Activated CD4-positive, alpha-beta T cell treated with anti-CD3 and anti-CD28 coated beads for 36 hours (primary cell): ENCODE data around the gene SIRPB2. TPM values are rescaled to one million over a fixed set of nuclear protein-coding genes. Genes with fewer than 3 reads are reported as not detected.
A peak's percentile ranks its signal among the peaks of the same experiment; 100 is the strongest.

ENCODE experiments used
- ATAC-seq: fragments of 200-7000 bp; cut with Tn5 transposase; one replicate; pipeline ENCODE4 v1.10.0; 2021; ENCODE audit warnings: mild to moderate bottlenecking, moderate library complexity
- CTCF ChIA-PET: fragments of 350-600 bp; sonication (Branson Sonifier 250); formaldehyde crosslinking; loops from one replicate; lab custom pipeline; 2021; ENCODE audit warnings: antibody characterized with exemption; lab: Charles Lee
- POLR2A ChIA-PET: fragments of 350-600 bp; sonication (Branson Sonifier 250); formaldehyde crosslinking; loops from one replicate; lab custom pipeline; 2021; ENCODE audit warnings: antibody characterized with exemption, inconsistent platforms; lab: Charles Lee
- DNase-seq: peaks from one replicate; pipeline ENCODE4 v3.0.0-alpha.2; 2020
- H3K27ac Mint-ChIP-seq: one replicate; pipeline ENCODE4 v1.8.0; 2021; ENCODE audit warnings: mixed read lengths
- H3K27me3 Mint-ChIP-seq: one replicate; pipeline ENCODE4 v1.8.0; 2021; ENCODE audit warnings: mixed read lengths
- H3K36me3 Mint-ChIP-seq: one replicate; pipeline ENCODE4 v1.8.0; 2021; ENCODE audit warnings: low read depth, mixed read lengths
- H3K4me1 Mint-ChIP-seq: one replicate; pipeline ENCODE4 v1.8.0; 2021; ENCODE audit warnings: mixed read lengths
- H3K4me3 Mint-ChIP-seq: one replicate; pipeline ENCODE4 v1.8.0; 2021; ENCODE audit warnings: mild to moderate bottlenecking, moderate library complexity, mixed read lengths
- H3K9me3 Mint-ChIP-seq: one replicate; pipeline ENCODE4 v1.8.0; 2021; ENCODE audit warnings: low read depth, mixed read lengths
- intact Hi-C, 2 experiments: fragments of 100-400 bp; cut with DNase I in 1 of 2; cut with micrococcal nuclease in 1 of 2; formaldehyde crosslinking; loops; one replicate each; pipeline versions ENCODE4 v1.14.2 to v1.15.1; 2022 to 2024; cut with DNase I, micrococcal nuclease
- total RNA-seq, 2 experiments: library from RNA; stranded (reverse); gene quantifications; one replicate each; pipeline ENCODE4 v1.2.3, GENCODE V29; 2021

The SIRPB2 gene
- total RNA-seq, 2 experiments from 2014 or later: not detected

- intact Hi-C loops: no loop called here
- DNase-seq: no peak
- H3K27ac Mint-ChIP-seq: no peak overlapping the region
- H3K9me3 Mint-ChIP-seq: peaks cover 4% of the 10 kb centered on the region
- no peaks in the 10 kb centered on the region for H3K36me3 Mint-ChIP-seq
- ATAC-seq: no peak
- CTCF ChIA-PET: interaction anchor here (1.0 to 2.5 kb wide), 3 partner anchors 18 to 250 kb away, joined by 3 to 6 read pairs (median 5); no protein-coding TSS in a partner anchor
- peaks cover 2% of the 10 kb centered on the region for H3K27me3 Mint-ChIP-seq
- POLR2A ChIA-PET: no interaction called here
- no peak overlapping the region for H3K4me3 Mint-ChIP-seq
- peaks cover 3% of the 10 kb centered on the region for H3K4me1 Mint-ChIP-seq
These were observed 35.7 kb upstream of the SIRPB2 start for GRCh38 chr20:1526896-1527295.

- intact Hi-C loops: no loop called here
These were observed 35.1 kb upstream of the SIRPB2 start for GRCh38 chr20:1526310-1526709.

GRCh38 chr20:1524004-1524403, 32.8 kb upstream of the SIRPB2 start:
- Mint-ChIP-seq H3K36me3 (no peaks in the 10 kb centered on the region), H3K9me3 (peaks cover 4% of the 10 kb centered on the region), H3K4me3 (no peak overlapping the region), H3K4me1 (peaks cover 3% of the 10 kb centered on the region), H3K27me3 (peaks cover 2% of the 10 kb centered on the region), H3K27ac (no peak overlapping the region)
- ATAC-seq (no peak), DNase-seq (no peak)
- ChIA-PET POLR2A (no interaction called here), CTCF (no interaction called here)
- intact Hi-C loops: no loop called here

More at GRCh38 chr20:1526310-1526709, 35.1 kb upstream of the SIRPB2 start:
- CTCF ChIA-PET: interaction anchor here (1.0 to 2.5 kb wide), 3 partner anchors 17 to 250 kb away, joined by 3 to 6 read pairs (median 5); no protein-coding TSS in a partner anchor
- Mint-ChIP-seq H3K27ac (no peak overlapping the region), H3K9me3 (peaks cover 4% of the 10 kb centered on the region), H3K4me3 (no peak overlapping the region), H3K4me1 (peaks cover 3% of the 10 kb centered on the region), H3K36me3 (no peaks in the 10 kb centered on the region), H3K27me3 (peaks cover 2% of the 10 kb centered on the region)
- no peak for DNase-seq
- ATAC-seq: no peak
- POLR2A ChIA-PET: no interaction called here

- ChIA-PET CTCF (interaction anchor here (0.9 to 1.7 kb wide), 2 partner anchors 260 to 276 kb away, joined by 3 to 8 read pairs; no protein-coding TSS in a partner anchor), POLR2A (no interaction called here)
- Mint-ChIP-seq H3K27me3 (peaks cover 1% of the 10 kb centered on the region), H3K27ac (no peak overlapping the region), H3K4me1 (no peaks in the 10 kb centered on the region), H3K4me3 (no peak overlapping the region), H3K9me3 (peaks cover 10% of the 10 kb centered on the region), H3K36me3 (no peaks in the 10 kb centered on the region)
- DNase-seq: no peak
- no peak for ATAC-seq
- intact Hi-C loops: no loop called here
These were observed 25.8 kb upstream of the SIRPB2 start for GRCh38 chr20:1517010-1517409.

GRCh38 chr20:1513801-1514200, 22.6 kb upstream of the SIRPB2 start:
- ATAC-seq: no peak
- Mint-ChIP-seq H3K9me3 (peaks cover 10% of the 10 kb centered on the region), H3K4me3 (no peak overlapping the region), H3K4me1 (no peaks in the 10 kb centered on the region), H3K36me3 (no peaks in the 10 kb centered on the region), H3K27me3 (peaks cover 5% of the 10 kb centered on the region), H3K27ac (no peak overlapping the region)
- ChIA-PET POLR2A (no interaction called here), CTCF (no interaction called here)
- intact Hi-C loops: no loop called here
- DNase-seq: no peak

- intact Hi-C loops: loop anchor here (1.0 kb wide), 2 partner anchors 225 to 268 kb away; no protein-coding TSS in a partner anchor
- Mint-ChIP-seq H3K4me1 (no peaks in the 10 kb centered on the region), H3K9me3 (peaks cover 10% of the 10 kb centered on the region), H3K27ac (no peak overlapping the region), H3K27me3 (peaks cover 8% of the 10 kb centered on the region), H3K36me3 (no peaks in the 10 kb centered on the region), H3K4me3 (no peak overlapping the region)
- ChIA-PET POLR2A (no interaction called here), CTCF (interaction anchor here (0.8 to 3.2 kb wide), 11 partner anchors 13 to 268 kb away, joined by 3 to 24 read pairs (median 5); no protein-coding TSS in a partner anchor)
- peak; percentile 93 for ATAC-seq
- DNase-seq: peak; percentile 52
These were observed 18.0 kb upstream of the SIRPB2 start for GRCh38 chr20:1509237-1509636.

GRCh38 chr20:1508574-1508973, 17.4 kb upstream of the SIRPB2 start:
- peaks cover 6% of the 10 kb centered on the region for H3K27me3 Mint-ChIP-seq
- DNase-seq: no peak
- no peak overlapping the region for H3K4me3 Mint-ChIP-seq
- POLR2A ChIA-PET: no interaction called here
- peaks cover 8% of the 10 kb centered on the region for H3K9me3 Mint-ChIP-seq
- H3K27ac Mint-ChIP-seq: no peak overlapping the region
- intact Hi-C loops: no loop called here
- H3K4me1 Mint-ChIP-seq: peaks cover 2% of the 10 kb centered on the region
- CTCF ChIA-PET: interaction anchor here (0.6 to 3.2 kb wide), 13 partner anchors 14 to 268 kb away, joined by 3 to 24 read pairs (median 5); no protein-coding TSS in a partner anchor
- no peak for ATAC-seq
- no peaks in the 10 kb centered on the region for H3K36me3 Mint-ChIP-seq

- no peaks in the 10 kb centered on the region for H3K9me3 Mint-ChIP-seq
- H3K36me3 Mint-ChIP-seq: no peaks in the 10 kb centered on the region
- DNase-seq: no peak
- ChIA-PET POLR2A (no interaction called here), CTCF (interaction anchor here (0.5 to 1.8 kb wide), 3 partner anchors 39 to 1158 kb away, joined by 3 to 11 read pairs (median 3); no protein-coding TSS in a partner anchor)
- H3K4me1 Mint-ChIP-seq: peaks cover 6% of the 10 kb centered on the region
- no peak overlapping the region for H3K27ac Mint-ChIP-seq
- no peak overlapping the region for H3K4me3 Mint-ChIP-seq
- intact Hi-C loops: no loop called here
- H3K27me3 Mint-ChIP-seq: peaks cover 13% of the 10 kb centered on the region
- no peak for ATAC-seq
These were observed 16.1 kb upstream of the SIRPB2 start for GRCh38 chr20:1507276-1507675.

- CTCF ChIA-PET: interaction anchor here (1.0 to 1.8 kb wide), 2 partner anchors 38 to 271 kb away, joined by 4 to 11 read pairs; no protein-coding TSS in a partner anchor
- Mint-ChIP-seq H3K4me1 (peaks cover 6% of the 10 kb centered on the region), H3K27me3 (peaks cover 14% of the 10 kb centered on the region), H3K27ac (no peak overlapping the region), H3K9me3 (no peaks in the 10 kb centered on the region), H3K4me3 (no peak overlapping the region), H3K36me3 (no peaks in the 10 kb centered on the region)
- ATAC-seq (no peak), DNase-seq (no peak)
- POLR2A ChIA-PET: no interaction called here
- intact Hi-C loops: no loop called here
These were observed 14.7 kb upstream of the SIRPB2 start for GRCh38 chr20:1505871-1506270.

GRCh38 chr20:1505361-1505760, 14.1 kb upstream of the SIRPB2 start:
- Mint-ChIP-seq H3K4me1 (peaks cover 6% of the 10 kb centered on the region), H3K27me3 (peaks cover 14% of the 10 kb centered on the region), H3K36me3 (no peaks in the 10 kb centered on the region), H3K9me3 (no peaks in the 10 kb centered on the region), H3K4me3 (no peak overlapping the region), H3K27ac (no peak overlapping the region)
- intact Hi-C loops: no loop called here
- CTCF ChIA-PET: interaction anchor here (0.8 to 1.6 kb wide), 3 partner anchors 19 to 272 kb away, joined by 3 to 4 read pairs (median 4); no protein-coding TSS in a partner anchor
- DNase-seq (no peak), ATAC-seq (no peak)
- POLR2A ChIA-PET: no interaction called here

- H3K9me3 Mint-ChIP-seq: no peaks in the 10 kb centered on the region
- CTCF ChIA-PET: interaction anchor here (0.6 to 2.5 kb wide), 32 partner anchors 8 to 308 kb away, joined by 3 to 29 read pairs (median 4); partner anchors contain the start of gene NSFL1C
- POLR2A ChIA-PET: no interaction called here
- intact Hi-C loops: loop anchor here (1.0 to 2.0 kb wide), 7 partner anchors 37 to 274 kb away; partner anchors contain the start of genes FKBP1A (in 1 of the 2) and NSFL1C (in 1 of the 2)
- no peaks in the 10 kb centered on the region for H3K36me3 Mint-ChIP-seq
- peaks cover 19% of the 10 kb centered on the region for H3K27me3 Mint-ChIP-seq
- H3K27ac Mint-ChIP-seq: no peak overlapping the region
- ATAC-seq: peak; percentile 100
- peak; percentile 88 for DNase-seq
- peaks cover 6% of the 10 kb centered on the region for H3K4me1 Mint-ChIP-seq
- H3K4me3 Mint-ChIP-seq: no peak overlapping the region
These were observed 12.5 kb upstream of the SIRPB2 start for GRCh38 chr20:1503564-1504227.
